K562 (cell line): ENCODE data around the gene HCN3. TPM values are rescaled to one million over a fixed set of nuclear protein-coding genes. Genes with fewer than 3 reads are reported as not detected.
A peak's percentile ranks its signal among the peaks of the same experiment; 100 is the strongest.

Source experiments
- CC2D1A ChIP-seq: fragments of 450-650 bp; IDR thresholded peaks from 2 replicates; pipeline ENCODE4 v1.6.1; 2017; ENCODE audit warnings: mild to moderate bottlenecking
- CTBP1 ChIP-seq: fragments of 450-650 bp; IDR thresholded peaks from 2 replicates; pipeline ENCODE4 v1.6.1; 2016; ENCODE audit warnings: borderline replicate concordance
- DDX20 ChIP-seq: fragments of 450-650 bp; IDR thresholded peaks from 2 replicates; pipeline ENCODE4 v1.6.1; 2016; ENCODE audit warnings: missing genetic modification characterization, low read depth, mild to moderate bottlenecking, missing compliant biosample characterization, moderate library complexity
- FOXA3 ChIP-seq, 2 experiments: fragments of 450-650 bp in 1 of 2; sonication (generic) in 1 of 2; formaldehyde crosslinking; IDR thresholded peaks in 1 of 2; conservative IDR thresholded peaks in 1 of 2; 2 replicates each; pipeline versions ENCODE4 v1.4.0 to v1.8.0; 2020 to 2022; ENCODE audit warnings: mild to moderate bottlenecking in 2 of 2, missing genetic modification reagents in 1 of 2
- GATA2 ChIP-seq: sonication (generic); formaldehyde crosslinking; IDR thresholded peaks from 2 replicates; pipeline ENCODE4 v1.4.0; 2020; ENCODE audit warnings: mild to moderate bottlenecking, missing genetic modification reagents
- HMG20B ChIP-seq: fragments of 250-450 bp; sonication (Bioruptor Pico); IDR thresholded peaks from 2 replicates; pipeline ENCODE4 v1.5.0; 2021; ENCODE audit warnings: mild to moderate bottlenecking
- HSF4 ChIP-seq: fragments of 250-450 bp; sonication (Bioruptor Pico); IDR thresholded peaks from 2 replicates; pipeline ENCODE4 v2.1.2; 2022; ENCODE audit warnings: mild to moderate bottlenecking, moderate library complexity, borderline replicate concordance
- KHSRP ChIP-seq: fragments of 450-650 bp; IDR thresholded peaks from 2 replicates; pipeline ENCODE4 v1.6.1; 2017
- NCOR1 ChIP-seq: fragments of 450-650 bp; IDR thresholded peaks from 2 replicates; pipeline ENCODE4 v1.6.1; 2016; ENCODE audit warnings: mild to moderate bottlenecking, moderate library complexity
- NFE2L1 ChIP-seq: fragments of 450-650 bp; IDR thresholded peaks from 2 replicates; pipeline ENCODE4 v1.6.1; 2016; ENCODE audit warnings: missing genetic modification characterization, low read depth, mild to moderate bottlenecking, missing compliant biosample characterization, moderate library complexity, borderline replicate concordance
- NFIX ChIP-seq: fragments of 250-450 bp; sonication (Bioruptor Pico); IDR thresholded peaks from 2 replicates; pipeline ENCODE4 v1.4.0; 2020; ENCODE audit warnings: low read depth, mild to moderate bottlenecking, moderate library complexity
- SIRT6 ChIP-seq: IDR thresholded peaks from one replicate; pipeline ENCODE4 v1.6.1; 2012; ENCODE audit warnings: low read depth, mild to moderate bottlenecking, control low read depth, inconsistent platforms, low read length, moderate library complexity
- TAL1 ChIP-seq: fragments of 450-650 bp; IDR thresholded peaks from 2 replicates; pipeline ENCODE4 v1.6.1; 2016; ENCODE audit warnings: mild to moderate bottlenecking
- TRIM28 ChIP-seq: fragments of 450-650 bp; IDR thresholded peaks from 2 replicates; pipeline ENCODE4 v1.6.1; 2017
- ZNF146 ChIP-seq: IDR thresholded peaks from one replicate; pipeline ENCODE4 v1.6.1; 2018; ENCODE audit warnings: missing compliant biosample characterization; ENCODE audit not compliant: unreplicated experiment
- ZNF507 ChIP-seq: conservative IDR thresholded peaks from 2 replicates; pipeline ENCODE4 v1.6.1; 2017; ENCODE audit warnings: missing genetic modification characterization, missing compliant biosample characterization
- ZNF778 ChIP-seq: fragments of 450-650 bp; formaldehyde crosslinking; IDR thresholded peaks from 2 replicates; pipeline ENCODE4 v1.4.0; 2020; ENCODE audit warnings: mild to moderate bottlenecking, moderate library complexity
- polyA plus RNA-seq, 8 experiments: library from polyadenylated mRNA; depleted of rRNA in 4 of 8; stranded (reverse) in 5 of 8; unstranded in 3 of 8; fragments of >200 nt; fragmentation: Nextera tagmentation in 2 of 8; fragmentation: Illumina TruSeq in 1 of 8; extraction: Ambion mirVana in 2 of 8; extraction: Trizol in 1 of 8; gene quantifications; 2 replicates each; pipeline versions ENCODE4 v1.2.1 to v1.2.3, GENCODE V29; 2011 to 2014; ENCODE audit warnings: inconsistent platforms in 1 of 8, missing spikeins in 1 of 8
- total RNA-seq, 7 experiments: library from RNA; depleted of rRNA in 6 of 7; stranded (reverse); fragments of >200 nt in 6 of 7; fragmentation: Illumina TruSeq in 2 of 7; extraction: Trizol in 2 of 7; gene quantifications; 2 replicates each; pipeline versions ENCODE4 v1.2.1 to v1.2.3, GENCODE V29; 2011 to 2021; ENCODE audit warnings: low replicate concordance in 1 of 7
- TF ChIP-seq, protein P1 (sequence below): sonication (generic); formaldehyde crosslinking; IDR thresholded peaks from 2 replicates; pipeline ENCODE4 v1.4.0; 2020; ENCODE audit warnings: mild to moderate bottlenecking, missing genetic modification reagents
- TF ChIP-seq, protein P2 (sequence below): IDR thresholded peaks from 2 replicates; pipeline ENCODE4 v1.6.1; 2011; ENCODE audit warnings: borderline replicate concordance, low read depth, mild to moderate bottlenecking, moderate library complexity, low read length; ENCODE audit not compliant: insufficient read depth, poor library complexity, severe bottlenecking
- TF ChIP-seq, protein P3 (sequence below): fragments of 250-450 bp; sonication (Bioruptor Pico); IDR thresholded peaks from 2 replicates; pipeline ENCODE4 v1.4.0; 2020; ENCODE audit warnings: mild to moderate bottlenecking
- TF ChIP-seq, protein P4 (sequence below): sonication (generic); formaldehyde crosslinking; IDR thresholded peaks from 2 replicates; pipeline ENCODE4 v1.8.0; 2022; ENCODE audit warnings: mild to moderate bottlenecking, missing genetic modification reagents, borderline replicate concordance

HCN3 gene
- total and polyA plus RNA-seq, 9 of the 15 experiments (the other 6 are each of a cell fraction or from before 2014, with no cell fraction given), result 0.91 to 9.7 (median 3.9) TPM

DNA sequence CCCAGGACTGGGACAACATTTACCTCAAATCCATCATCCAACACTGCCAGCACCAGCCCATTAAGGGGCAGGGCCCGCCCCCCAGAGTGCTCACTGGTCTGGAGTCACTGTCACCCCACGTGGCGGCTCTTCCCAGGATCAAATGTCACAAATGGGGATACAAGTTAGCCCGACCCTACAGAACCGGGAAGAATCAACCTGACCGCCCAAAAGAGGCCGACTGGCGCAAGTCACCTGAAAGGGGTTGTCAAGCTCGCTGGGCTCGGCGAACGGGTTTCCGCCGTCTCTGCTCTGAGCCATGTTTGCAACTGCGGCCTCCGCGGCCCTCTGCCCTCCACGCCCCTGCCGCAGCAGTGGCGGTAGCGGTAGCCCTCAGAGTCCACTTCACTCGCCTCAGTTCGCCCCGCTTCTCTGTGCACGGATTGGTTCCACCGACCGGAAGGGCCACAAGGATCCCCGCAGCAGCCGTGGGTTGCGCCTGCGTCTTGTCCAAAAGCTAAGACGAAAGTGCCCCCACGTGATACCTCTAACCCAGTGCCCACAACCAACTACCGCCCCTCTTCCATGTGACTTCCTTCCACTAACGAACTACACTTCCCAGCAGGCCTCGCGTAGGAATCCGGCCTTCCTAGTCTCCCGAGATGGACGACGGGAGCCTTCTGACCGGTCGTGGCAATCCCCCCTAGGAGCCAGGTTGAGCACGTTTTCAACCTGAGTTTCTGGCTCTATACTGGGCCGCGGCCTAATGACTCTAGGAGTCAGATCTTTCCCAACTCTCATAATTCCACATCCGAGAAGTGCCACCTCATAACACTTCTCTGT lies 15.2 kb upstream of the HCN3 start, which contains the start of gene SCAMP3 (continued):
- TF ChIP-seq ZNF778 (CRISPR knock-in tag) (no peak), NFIX (no peak), ZNF146 (CRISPR knock-in tag) (no peak), FOXA3 (CRISPR knock-in tag; conservative IDR thresholded peaks at IDR 0.05 in 1 of 2, IDR thresholded peaks at IDR 0.05 in 1 of 2) (peak; percentile 55 to 56), SIRT6 (no peak), TAL1 (no peak), KHSRP (no peak), TRIM28 (no peak), DDX20 (no peak), ZNF507 (tag) (no peak), HMG20B (CRISPR knock-in tag) (peak; percentile 8; the same call in 1 of the 2 replicates), NFE2L1 (tag) (no peak), NCOR1 (0 out of 2 replicates have a peak, but pooled peaks have one; percentile 3), CTBP1 (no peak; the same call in 1 of the 2 replicates), GATA2 (CRISPR knock-in tag) (no peak), CC2D1A (no peak), HSF4 (CRISPR knock-in tag) (no peak)
- TF ChIP-seq, protein P1, sequence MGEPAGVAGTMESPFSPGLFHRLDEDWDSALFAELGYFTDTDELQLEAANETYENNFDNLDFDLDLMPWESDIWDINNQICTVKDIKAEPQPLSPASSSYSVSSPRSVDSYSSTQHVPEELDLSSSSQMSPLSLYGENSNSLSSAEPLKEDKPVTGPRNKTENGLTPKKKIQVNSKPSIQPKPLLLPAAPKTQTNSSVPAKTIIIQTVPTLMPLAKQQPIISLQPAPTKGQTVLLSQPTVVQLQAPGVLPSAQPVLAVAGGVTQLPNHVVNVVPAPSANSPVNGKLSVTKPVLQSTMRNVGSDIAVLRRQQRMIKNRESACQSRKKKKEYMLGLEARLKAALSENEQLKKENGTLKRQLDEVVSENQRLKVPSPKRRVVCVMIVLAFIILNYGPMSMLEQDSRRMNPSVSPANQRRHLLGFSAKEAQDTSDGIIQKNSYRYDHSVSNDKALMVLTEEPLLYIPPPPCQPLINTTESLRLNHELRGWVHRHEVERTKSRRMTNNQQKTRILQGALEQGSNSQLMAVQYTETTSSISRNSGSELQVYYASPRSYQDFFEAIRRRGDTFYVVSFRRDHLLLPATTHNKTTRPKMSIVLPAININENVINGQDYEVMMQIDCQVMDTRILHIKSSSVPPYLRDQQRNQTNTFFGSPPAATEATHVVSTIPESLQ (CRISPR knock-in tag), result no peak
- TF ChIP-seq, protein P2, sequence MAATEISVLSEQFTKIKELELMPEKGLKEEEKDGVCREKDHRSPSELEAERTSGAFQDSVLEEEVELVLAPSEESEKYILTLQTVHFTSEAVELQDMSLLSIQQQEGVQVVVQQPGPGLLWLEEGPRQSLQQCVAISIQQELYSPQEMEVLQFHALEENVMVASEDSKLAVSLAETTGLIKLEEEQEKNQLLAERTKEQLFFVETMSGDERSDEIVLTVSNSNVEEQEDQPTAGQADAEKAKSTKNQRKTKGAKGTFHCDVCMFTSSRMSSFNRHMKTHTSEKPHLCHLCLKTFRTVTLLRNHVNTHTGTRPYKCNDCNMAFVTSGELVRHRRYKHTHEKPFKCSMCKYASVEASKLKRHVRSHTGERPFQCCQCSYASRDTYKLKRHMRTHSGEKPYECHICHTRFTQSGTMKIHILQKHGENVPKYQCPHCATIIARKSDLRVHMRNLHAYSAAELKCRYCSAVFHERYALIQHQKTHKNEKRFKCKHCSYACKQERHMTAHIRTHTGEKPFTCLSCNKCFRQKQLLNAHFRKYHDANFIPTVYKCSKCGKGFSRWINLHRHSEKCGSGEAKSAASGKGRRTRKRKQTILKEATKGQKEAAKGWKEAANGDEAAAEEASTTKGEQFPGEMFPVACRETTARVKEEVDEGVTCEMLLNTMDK, result no peak
- TF ChIP-seq, protein P3, sequence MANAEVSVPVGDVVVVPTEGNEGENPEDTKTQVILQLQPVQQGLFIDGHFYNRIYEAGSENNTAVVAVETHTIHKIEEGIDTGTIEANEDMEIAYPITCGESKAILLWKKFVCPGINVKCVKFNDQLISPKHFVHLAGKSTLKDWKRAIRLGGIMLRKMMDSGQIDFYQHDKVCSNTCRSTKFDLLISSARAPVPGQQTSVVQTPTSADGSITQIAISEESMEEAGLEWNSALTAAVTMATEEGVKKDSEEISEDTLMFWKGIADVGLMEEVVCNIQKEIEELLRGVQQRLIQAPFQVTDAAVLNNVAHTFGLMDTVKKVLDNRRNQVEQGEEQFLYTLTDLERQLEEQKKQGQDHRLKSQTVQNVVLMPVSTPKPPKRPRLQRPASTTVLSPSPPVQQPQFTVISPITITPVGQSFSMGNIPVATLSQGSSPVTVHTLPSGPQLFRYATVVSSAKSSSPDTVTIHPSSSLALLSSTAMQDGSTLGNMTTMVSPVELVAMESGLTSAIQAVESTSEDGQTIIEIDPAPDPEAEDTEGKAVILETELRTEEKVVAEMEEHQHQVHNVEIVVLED (CRISPR knock-in tag), result peak; percentile 51; the same call in 1 of the 2 replicates
- TF ChIP-seq, protein P4, sequence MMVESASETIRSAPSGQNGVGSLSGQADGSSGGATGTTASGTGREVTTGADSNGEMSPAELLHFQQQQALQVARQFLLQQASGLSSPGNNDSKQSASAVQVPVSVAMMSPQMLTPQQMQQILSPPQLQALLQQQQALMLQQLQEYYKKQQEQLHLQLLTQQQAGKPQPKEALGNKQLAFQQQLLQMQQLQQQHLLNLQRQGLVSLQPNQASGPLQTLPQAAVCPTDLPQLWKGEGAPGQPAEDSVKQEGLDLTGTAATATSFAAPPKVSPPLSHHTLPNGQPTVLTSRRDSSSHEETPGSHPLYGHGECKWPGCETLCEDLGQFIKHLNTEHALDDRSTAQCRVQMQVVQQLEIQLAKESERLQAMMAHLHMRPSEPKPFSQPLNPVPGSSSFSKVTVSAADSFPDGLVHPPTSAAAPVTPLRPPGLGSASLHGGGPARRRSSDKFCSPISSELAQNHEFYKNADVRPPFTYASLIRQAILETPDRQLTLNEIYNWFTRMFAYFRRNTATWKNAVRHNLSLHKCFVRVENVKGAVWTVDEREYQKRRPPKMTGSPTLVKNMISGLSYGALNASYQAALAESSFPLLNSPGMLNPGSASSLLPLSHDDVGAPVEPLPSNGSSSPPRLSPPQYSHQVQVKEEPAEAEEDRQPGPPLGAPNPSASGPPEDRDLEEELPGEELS, result no peak
